CD4-positive, alpha-beta T cell treated with Interleukin-6 at 100 ng/mL for 8 hours (primary cell): Measurements from ENCODE around the gene TRIM13.
A peak's percentile ranks its signal among the peaks of the same experiment; 100 is the strongest.

Source experiments
- DNase-seq: peaks from one replicate; pipeline ENCODE4 v3.0.0-alpha.2; 2020; ENCODE audit warnings: mixed read lengths, low spot score

Gene TRIM13

GRCh38 chr13:49996161-49996915 lies 504 bp upstream of the TRIM13 start:
- peak; percentile 86 for DNase-seq

- DNase-seq, result no peak
These were observed 1.1 kb downstream of the TRIM13 start for GRCh38 chr13:49997955-49998354.

- no peak for DNase-seq
These were observed 2.1 kb downstream of the TRIM13 start for GRCh38 chr13:49998714-49999624.

GRCh38 chr13:50001287-50001686 lies 4.4 kb downstream of the TRIM13 start:
- no peak for DNase-seq

- DNase-seq, result no peak
These were observed 9.7 kb downstream of the TRIM13 start for GRCh38 chr13:50006426-50007135.

- DNase-seq, result no peak
These were observed 14.6 kb downstream of the TRIM13 start for GRCh38 chr13:50011461-50011860.

GRCh38 chr13:50012396-50013169 lies 15.7 kb downstream of the TRIM13 start:
- no peak for DNase-seq

- no peak for DNase-seq
These were observed 17.5 kb downstream of the TRIM13 start for GRCh38 chr13:50014386-50014785.

- no peak for DNase-seq
These were observed 18.4 kb downstream of the TRIM13 start, which contains the start of gene KCNRG for GRCh38 chr13:50015258-50015657. TSS of gene KCNRG (plus strand) at chr13:50015444. CDS start at chr13:50015494, 50 bp downstream.

- no peak for DNase-seq
These were observed 18.9 kb downstream of the TRIM13 start for GRCh38 chr13:50015750-50016149.

GRCh38 chr13:50016444-50016843 lies 19.6 kb downstream of the TRIM13 start:
- DNase-seq, result no peak

- no peak for DNase-seq
These were observed 21.0 kb downstream of the TRIM13 start for GRCh38 chr13:50017819-50018218.

GRCh38 chr13:50025436-50025835 lies 28.6 kb downstream of the TRIM13 start:
- no peak for DNase-seq

- DNase-seq, result no peak
These were observed 30.1 kb downstream of the TRIM13 start for GRCh38 chr13:50026788-50027473.

GRCh38 chr13:50030315-50030714 lies 33.5 kb downstream of the TRIM13 start:
- no peak for DNase-seq

- DNase-seq, result no peak
These were observed 36.9 kb downstream of the TRIM13 start for GRCh38 chr13:50033725-50034124.

- no peak for DNase-seq
These were observed 40.9 kb downstream of the TRIM13 start for GRCh38 chr13:50037788-50038187.

- DNase-seq, result no peak
These were observed 41.4 kb downstream of the TRIM13 start for GRCh38 chr13:50038266-50038665.

- no peak for DNase-seq
These were observed 55.6 kb downstream of the TRIM13 start for GRCh38 chr13:50052478-50052877.

- DNase-seq, result no peak
These were observed 57.0 kb downstream of the TRIM13 start for GRCh38 chr13:50053844-50054243.

- DNase-seq, result no peak
These were observed 58.6 kb downstream of the TRIM13 start for GRCh38 chr13:50055454-50055853.
